Activated CD4-positive, alpha-beta T cell treated with anti-CD3 and anti-CD28 coated beads, Interleukin-2, amount 10 ng/mL, durations not matched to agents 7 days and 5 days (primary cell): Measurements from ENCODE around the gene MYL9. TPM values are rescaled to one million over a fixed set of nuclear protein-coding genes. Genes with fewer than 3 reads are reported as not detected.

Source experiments
- total RNA-seq, 2 experiments: library from RNA; stranded (reverse); gene quantifications; one replicate each; pipeline ENCODE4 v1.2.3, GENCODE V29; 2021

MYL9 gene
- total RNA-seq, 2 experiments from 2014 or later, result 0.25 to 0.42 TPM

Other genes starting within 250 kb of the MYL9 start
- gene DLGAP4, start 235.2 kb upstream of the MYL9 start, total RNA-seq, result 10 to 100 TPM; 26.2 to 29.5 TPM
- 10 to 100 TPM; 24.1 to 26.0 TPM for gene TGIF2, start 32.1 kb downstream of the MYL9 start, total RNA-seq
- gene RAB5IF, start 64.3 kb downstream of the MYL9 start, total RNA-seq, result 10 to 100 TPM; 87.9 to 97.0 TPM
- 10 to 100 TPM; 87.3 to 92.7 TPM for gene SLA2, start 104.7 kb downstream of the MYL9 start, total RNA-seq
- gene NDRG3, start 204.6 kb downstream of the MYL9 start, total RNA-seq, result 10 to 100 TPM; 32.8 to 41.2 TPM
- 10 to 100 TPM; 33.5 to 35.3 TPM for gene DSN1, start 232.2 kb downstream of the MYL9 start, total RNA-seq